PFSK-1 (cell line): Measurements from ENCODE around the gene POP7.

Source experiments
- POLR2AphosphoS5 ChIP-seq: IDR thresholded peaks from 2 replicates; pipeline ENCODE4 v1.6.1; 2012; ENCODE audit warnings: low read depth, mild to moderate bottlenecking, control low read depth, low read length, moderate library complexity
- REST ChIP-seq, 2 experiments: IDR thresholded peaks; 2 replicates each; pipeline versions ENCODE4 v1.6.1 to v1.8.0; 2011 to 2012; ENCODE audit warnings: low read depth in 2 of 2, low read length in 2 of 2, control low read depth in 1 of 2, inconsistent platforms in 1 of 2, mild to moderate bottlenecking in 1 of 2, moderate library complexity in 1 of 2; ENCODE audit not compliant: insufficient read depth in 1 of 2
- TAF1 ChIP-seq: IDR thresholded peaks from 2 replicates; pipeline ENCODE4 v1.6.1; 2012; ENCODE audit warnings: low read length, control low read depth, borderline replicate concordance; ENCODE audit not compliant: insufficient read depth

GRCh38 chr7:100671353-100672327 lies 34.3 kb upstream of the POP7 start:
- TF ChIP-seq POLR2AphosphoS5 (no peak), TAF1 (no peak), REST (IDR thresholded peaks at IDR 0.05; ENCODE audit: insufficient read depth in 1 of 2, low read depth in 2 of 2, low read length in 2 of 2) (no peak)
